Measurements from ENCODE around the gene IFT122.
"Not testable (repeated sequence)": the region's sequence is repeated elsewhere in the genome, so short reads cannot be mapped to it uniquely, and the experiment has no call there.

IFT122 gene

DNA sequence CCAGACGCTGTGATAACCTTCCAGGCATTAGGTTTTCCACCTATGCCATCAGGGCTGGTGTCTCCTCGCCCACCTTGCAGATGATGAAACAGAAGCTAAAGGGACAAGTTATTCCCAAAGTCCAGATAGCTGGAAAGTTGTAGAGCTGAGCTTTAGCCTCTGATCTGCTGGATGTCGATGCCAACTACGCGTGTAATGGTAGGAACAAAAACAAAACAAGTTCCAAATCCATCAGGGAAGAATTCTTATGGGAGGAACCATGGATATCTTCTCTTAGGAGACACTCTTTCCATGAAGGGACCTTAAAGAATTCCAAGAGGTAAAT, 60.3 kb downstream of the IFT122 start:
- DNase-seq = no peak

DNA sequence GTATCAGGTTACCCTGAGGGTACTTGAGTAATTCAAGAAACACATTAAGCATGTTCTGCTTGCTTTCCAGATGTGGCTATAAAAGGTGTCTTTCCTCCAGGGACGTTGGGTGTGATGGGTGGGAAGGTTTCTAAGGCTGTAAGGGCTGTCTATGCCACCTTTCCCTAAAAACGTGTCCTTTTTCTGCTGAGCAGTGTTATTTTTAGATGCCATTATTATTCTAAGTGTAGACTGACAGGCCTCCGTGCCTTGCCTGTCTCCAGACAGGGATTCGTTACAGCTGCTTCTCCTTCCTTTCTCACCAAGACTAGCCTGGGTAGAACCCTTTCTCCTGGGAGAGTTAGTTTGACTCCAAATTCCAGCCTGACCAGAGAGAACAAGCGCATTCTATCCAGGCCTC, 61.6 kb downstream of the IFT122 start:
- DNase-seq = no peak

GRCh38 chr3:129502641-129503408, 62.8 kb downstream of the IFT122 start:
- DNase-seq = no peak

DNA sequence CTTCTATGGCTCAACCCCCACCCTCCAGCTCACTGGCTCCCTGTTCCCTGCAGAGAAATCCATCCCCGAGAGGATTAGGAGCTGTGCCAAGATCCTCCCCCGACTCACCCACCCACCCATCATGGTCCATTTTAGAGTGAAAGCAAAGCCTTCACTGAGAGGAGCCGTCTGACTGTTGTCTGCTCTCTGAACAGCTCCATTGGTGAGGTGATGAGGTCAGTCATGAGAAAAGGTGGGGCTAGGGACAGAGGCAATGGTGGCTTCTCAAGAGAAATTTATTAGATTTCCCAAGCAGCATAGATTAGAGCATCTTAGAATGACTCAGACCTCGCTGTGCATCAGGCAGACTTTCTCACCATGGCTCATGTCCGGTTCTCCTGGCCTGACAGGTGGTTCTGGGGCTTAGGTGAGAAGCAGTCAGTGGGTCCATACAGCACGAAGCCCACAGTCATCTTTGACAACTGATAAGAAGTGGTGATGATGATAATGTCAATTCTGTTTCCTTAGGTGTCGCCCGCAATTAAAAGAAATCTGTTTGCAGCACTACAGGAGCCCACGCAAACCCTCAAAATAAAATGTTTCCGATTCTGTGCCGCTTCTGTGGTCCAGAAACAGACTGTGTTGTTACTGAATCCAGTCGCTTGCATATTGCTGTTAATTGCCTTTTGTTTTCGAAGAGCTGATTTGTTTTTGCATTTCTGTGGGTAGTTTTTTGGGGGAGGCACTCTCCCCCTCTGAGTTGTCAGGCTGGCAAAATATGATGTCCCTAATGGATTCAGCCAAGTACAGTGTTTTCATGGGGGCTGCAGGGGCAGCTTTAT, 63.7 kb downstream of the IFT122 start:
- DNase-seq = no peak

DNA sequence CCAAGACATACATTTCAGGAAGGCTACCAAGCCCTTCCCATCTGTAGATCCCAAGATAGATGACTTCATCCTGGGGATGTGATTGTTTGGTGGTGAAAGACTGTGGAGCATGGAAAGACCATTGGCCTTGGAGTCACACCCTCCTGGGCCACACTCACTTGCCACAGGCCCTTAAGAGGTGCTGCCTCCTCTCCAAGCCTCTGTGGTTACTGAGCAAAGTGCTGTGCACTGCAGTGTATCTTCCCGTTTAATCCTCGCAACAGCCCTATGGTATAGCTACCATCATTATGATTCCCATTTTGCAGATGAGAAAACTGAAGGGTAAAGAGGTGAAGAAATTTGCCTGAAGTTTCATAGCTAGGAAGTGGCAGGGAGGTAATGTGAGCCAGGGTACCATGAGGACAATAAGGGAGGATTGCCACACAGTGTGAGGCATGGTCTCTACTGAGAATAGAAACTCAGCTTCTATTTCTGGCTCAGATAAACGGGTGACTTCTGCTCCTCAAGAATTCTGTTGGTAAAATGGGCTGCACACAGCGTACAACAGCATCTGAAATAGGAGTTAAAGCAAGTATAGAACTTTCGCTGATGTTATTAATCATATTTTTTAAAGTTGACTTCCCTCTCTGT, 64.6 kb downstream of the IFT122 start:
- no peak for DNase-seq

- DNase-seq = no peak
These were observed 65.3 kb downstream of the IFT122 start for GRCh38 chr3:129505341-129505740.

DNA sequence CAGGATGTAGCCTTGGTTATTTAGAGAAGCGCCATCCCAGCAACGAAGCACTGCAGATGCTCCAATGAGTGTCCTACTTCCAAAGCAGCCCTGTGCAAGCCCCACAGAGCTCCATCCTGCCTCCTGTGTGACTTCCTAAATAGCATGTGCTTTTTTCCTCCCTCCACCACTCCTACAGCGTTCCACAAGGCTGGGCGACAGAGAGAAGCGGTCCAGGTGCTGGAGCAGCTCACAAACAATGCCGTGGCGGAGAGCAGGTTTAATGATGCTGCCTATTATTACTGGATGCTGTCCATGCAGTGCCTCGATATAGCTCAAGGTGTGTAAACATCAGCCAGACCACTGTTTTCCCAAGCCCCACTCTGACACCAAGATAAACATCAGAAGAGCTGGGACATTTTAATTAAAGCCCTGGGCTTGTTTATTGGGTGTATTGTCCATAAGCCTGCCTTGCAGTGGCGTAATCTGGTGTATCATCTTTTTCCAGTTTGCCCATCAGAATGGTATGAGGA, 66.3 kb downstream of the IFT122 start:
- no peak for DNase-seq

DNA sequence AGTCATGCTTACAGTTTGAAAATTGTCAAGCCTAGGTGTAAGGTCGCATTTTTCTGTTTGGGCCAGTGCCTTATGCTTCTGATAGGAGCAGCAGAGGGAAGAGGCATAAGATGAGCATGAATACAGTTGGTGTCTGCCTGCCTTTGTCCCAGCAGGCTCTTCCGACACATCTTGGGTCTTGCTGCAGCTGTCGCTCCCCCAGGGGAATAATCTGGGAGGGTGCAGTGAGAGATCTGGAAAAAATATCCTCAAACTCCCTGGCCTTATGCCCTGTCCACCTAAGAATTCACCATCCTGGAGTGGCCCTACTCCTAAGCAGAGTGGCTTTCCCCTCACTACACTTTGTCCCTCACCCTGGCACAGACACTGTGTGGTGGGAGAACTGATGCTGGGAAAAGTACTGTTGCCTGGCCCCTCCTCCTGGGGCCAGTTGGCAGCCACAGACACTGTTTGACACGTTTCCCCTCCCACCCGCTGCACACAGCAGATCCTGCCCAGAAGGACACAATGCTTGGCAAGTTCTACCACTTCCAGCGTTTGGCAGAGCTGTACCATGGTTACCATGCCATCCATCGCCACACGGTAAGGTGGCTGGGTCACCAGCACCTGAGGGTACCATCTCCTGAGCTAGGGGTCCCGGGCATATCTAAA, 67.3 kb downstream of the IFT122 start:
- DNase-seq = no peak

GRCh38 chr3:129512595-129512994, 72.6 kb downstream of the IFT122 start:
- no peak for DNase-seq

DNA sequence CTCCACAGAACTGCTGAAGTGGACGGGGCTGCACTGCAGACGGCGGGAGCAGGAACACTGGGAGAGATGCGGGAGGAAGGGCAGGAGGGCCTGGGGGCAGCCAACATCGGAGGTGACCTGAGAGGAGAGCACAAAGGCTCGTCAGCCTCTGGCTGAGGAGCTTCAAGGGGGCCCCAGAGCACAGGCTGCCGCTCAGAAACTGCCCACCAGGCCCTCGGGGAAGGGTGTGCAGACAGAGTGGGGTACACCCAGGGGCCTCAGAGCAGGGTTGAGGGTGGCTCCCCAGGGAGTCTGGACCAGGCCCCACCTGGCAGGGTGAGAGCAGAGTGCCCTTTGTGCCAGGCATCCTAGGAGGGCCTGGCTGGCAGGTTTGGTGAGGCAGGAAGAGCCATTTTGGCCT, 73.7 kb downstream of the IFT122 start:
- DNase-seq = no peak

DNA sequence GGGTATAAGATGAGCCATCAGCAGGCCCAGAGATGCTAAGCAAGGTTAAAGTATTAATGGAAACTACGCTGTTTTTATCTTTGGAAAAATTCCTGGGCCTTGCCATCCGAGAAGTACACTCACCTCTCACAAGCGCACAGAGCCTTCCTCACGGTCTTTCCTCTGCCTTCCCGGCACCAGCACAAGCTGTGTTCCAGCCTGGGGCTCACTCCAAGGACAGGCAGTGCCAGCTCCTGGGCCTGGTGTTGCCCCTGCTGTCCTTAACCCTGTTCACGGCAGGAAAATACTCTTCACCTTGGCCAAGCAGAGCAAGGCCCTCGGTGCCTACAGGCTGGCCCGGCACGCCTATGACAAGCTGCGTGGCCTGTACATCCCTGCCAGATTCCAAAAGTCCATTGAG, 74.1 kb downstream of the IFT122 start:
- DNase-seq = no peak

DNA sequence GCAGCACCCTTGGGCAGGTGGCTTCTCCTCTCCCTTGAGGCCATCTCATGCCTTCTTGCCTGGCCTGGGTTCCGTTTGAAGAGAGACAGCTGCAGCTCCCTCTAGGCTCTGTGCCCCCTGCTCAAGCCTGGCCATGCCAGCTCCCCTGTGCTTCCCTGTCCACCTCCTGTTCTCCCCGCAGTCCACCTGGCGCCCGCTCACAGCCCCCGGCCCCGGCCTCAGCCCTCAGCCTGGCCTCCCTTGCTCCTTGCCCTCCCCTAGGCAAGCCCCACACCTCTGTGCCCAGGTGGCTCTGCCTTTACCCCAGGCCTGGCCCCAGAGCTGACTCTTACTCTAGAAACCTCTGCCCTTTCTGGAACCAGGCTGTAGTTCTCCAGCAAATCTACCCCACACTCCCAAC, 74.5 kb downstream of the IFT122 start:
- no peak for DNase-seq

DNA sequence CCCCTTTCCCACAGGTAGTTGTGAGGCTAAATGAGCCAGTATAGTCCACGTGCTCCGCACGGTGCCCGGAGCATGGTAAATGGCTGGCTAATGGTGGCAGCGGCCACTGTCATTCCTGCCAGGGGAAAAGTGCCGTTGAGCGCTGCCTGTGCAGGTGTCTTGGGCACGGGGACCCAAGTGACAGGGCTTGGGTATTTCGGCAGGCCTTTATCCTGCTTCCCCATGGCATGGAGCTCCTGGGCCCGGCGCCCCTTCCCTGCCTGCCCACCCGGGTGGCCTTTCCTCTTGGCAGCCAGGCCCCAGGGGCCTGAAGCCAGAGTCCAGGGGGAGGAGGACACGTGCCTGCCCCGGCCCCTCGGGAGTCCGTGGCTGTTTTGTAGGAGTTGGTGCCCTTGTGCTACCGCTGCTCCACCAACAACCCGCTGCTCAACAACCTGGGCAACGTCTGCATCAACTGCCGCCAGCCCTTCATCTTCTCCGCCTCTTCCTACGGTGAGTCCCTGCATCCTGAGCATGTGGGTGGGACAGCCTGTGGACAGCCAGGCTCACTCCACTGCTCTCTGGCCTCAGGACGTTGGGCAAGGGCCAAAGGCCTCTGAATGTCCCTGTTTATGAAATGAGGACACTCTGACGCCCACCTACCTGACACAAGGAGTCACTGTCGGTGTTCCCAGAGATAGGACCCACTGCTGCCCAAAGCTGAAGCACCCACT, 75.2 kb downstream of the IFT122 start:
- DNase-seq = not testable (repeated sequence)

DNA sequence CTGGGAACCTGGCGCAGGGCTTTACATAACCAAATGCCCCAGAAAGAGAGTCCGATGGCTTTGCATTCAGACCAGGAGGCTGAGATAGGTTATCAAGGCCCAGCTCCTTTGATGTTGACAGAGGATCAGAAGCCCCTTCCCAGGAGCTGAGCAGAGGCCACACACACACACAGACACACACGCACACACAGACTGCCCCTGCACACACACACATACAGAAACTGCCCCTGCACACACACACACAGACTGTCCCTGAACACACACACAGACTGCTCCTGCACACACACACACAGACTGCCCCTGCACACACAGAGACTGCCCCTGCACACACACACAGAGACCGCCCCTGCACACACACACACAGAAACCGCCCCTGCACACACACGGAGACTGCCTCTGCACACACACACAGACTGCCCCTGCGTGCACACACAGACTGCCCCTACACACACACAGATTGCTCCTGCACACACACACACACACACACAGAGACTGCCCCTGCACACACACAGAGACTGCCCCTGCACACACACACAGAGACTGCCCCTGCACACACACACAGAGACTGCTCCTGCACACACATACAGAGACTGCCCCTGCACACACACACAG, 75.9 kb downstream of the IFT122 start:
- not testable (repeated sequence) for DNase-seq

- DNase-seq = no peak
These were observed 77.5 kb downstream of the IFT122 start for GRCh38 chr3:129517516-129517915.

DNA sequence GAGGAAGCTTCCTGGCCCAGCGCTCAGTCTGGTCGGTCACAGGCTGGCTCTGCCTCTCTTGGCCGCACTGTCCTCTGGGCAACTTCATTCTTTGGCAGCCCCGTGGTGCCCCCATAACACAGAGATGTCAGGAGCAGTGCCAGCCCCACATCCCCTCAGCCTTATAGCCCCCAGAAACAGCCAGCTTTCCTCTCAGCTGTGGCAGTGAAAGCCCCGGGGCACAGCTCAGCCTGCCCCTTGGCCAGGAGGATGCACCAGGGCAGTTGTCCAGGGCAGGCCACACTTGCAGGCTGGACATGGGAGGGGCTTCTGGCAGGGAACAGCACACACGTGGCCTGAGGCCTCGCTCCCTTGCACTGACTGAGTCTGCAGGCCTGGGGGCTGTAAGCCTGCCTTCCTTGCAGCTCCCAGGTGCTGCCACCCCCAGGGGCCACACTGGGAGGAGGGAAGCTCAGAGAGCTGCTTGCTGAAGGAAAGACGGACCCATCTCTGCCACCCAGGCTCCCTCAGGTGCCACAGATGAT, 78.1 kb downstream of the IFT122 start:
- no peak for DNase-seq

GRCh38 chr3:129518581-129518980, 78.6 kb downstream of the IFT122 start:
- DNase-seq = no peak

DNA sequence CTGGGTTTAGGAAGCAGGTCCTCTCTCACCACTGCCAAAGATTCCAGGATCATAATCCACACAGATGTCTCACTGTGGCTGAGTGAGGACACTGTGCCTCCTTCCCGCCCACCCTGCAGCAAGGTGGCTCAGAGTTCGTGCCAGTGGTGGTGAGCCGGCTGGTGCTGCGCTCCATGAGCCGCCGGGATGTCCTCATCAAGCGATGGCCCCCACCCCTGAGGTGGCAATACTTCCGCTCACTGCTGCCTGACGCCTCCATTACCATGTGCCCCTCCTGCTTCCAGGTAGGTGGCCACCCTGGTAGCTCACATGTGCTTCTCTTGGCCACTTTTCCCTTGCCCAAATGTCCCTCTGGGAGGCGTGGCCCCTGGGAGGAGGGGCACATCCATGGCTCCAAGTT, 79.4 kb downstream of the IFT122 start:
- no peak for DNase-seq

DNA sequence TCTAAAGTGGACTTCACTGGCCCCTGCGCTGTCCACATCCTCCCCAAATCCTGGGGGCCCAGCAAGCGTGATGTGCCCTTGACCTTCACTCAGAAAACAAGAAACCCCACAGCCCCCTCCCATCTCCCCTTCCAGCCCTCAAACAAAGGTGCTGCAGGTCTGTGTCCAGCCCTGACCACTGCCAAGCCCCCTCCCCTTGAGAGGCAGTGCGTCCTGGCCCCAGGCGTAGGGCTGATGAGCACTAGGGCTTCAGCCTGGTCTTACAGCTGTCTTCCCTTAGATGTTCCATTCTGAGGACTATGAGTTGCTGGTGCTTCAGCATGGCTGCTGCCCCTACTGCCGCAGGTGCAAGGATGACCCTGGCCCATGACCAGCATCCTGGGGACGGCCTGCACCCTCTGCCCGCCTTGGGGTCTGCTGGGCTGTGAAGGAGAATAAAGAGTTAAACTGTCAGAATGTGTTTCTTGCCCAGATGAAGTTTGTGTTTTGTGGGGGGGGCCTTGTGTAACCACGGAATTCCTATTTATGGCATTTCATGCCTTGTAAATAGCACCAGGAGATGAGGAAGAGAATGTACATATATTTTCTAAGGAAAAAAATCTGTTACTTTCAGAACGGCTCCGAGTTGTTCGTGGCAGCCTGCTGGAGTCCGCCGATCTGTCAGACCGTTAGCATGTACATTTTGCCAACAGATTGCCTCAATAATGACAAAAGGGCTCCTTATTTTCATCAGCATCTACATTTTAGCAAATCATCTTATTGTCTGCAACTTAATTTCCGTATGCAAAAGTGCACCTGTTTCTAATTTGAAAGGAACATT, 80.1 kb downstream of the IFT122 start:
- DNase-seq = no peak

GRCh38 chr3:129520960-129521359, 80.9 kb downstream of the IFT122 start:
- DNase-seq = no peak

GRCh38 chr3:129521611-129522010, 81.6 kb downstream of the IFT122 start:
- DNase-seq = no peak

Measured in 8988T (cell line).